GM19395 (cell line): ENCODE results near the gene WDR59.
"Not testable (repeated sequence)": the region's sequence is repeated elsewhere in the genome, so short reads cannot be mapped to it uniquely, and the experiment has no call there.

ENCODE experiments used
- ATAC-seq: cut with Tn5 transposase; IDR thresholded peaks from one replicate; pipeline ENCODE4 v1.9.1; 2021; ENCODE audit warnings: mild to moderate bottlenecking, moderate library complexity; ENCODE audit not compliant: unreplicated experiment

The WDR59 gene

GRCh38 chr16:74867281-74867849, 117.6 kb downstream of the WDR59 start:
- no peak for ATAC-seq

- ATAC-seq = no peak
Observed at GRCh38 chr16:74865922-74866598, 118.9 kb downstream of the WDR59 start.

GRCh38 chr16:74862743-74863244, 122.1 kb downstream of the WDR59 start:
- peak; percentile 85 for ATAC-seq

GRCh38 chr16:74852500-74852875, 132.4 kb downstream of the WDR59 start:
- ATAC-seq = no peak

GRCh38 chr16:74850027-74850426, 134.9 kb downstream of the WDR59 start:
- ATAC-seq = no peak

- ATAC-seq = no peak
Observed at GRCh38 chr16:74847202-74847601, 137.7 kb downstream of the WDR59 start.

- no peak for ATAC-seq
Observed at GRCh38 chr16:74846714-74847113, 138.2 kb downstream of the WDR59 start.

GRCh38 chr16:74844041-74844980, 140.6 kb downstream of the WDR59 start:
- no peak for ATAC-seq

- ATAC-seq = not testable (repeated sequence)
Observed at GRCh38 chr16:74843381-74844035, 141.4 kb downstream of the WDR59 start.

- no peak for ATAC-seq
Observed at GRCh38 chr16:74842413-74842812, 142.5 kb downstream of the WDR59 start.

GRCh38 chr16:74841904-74842303, 143.0 kb downstream of the WDR59 start:
- ATAC-seq = no peak

GRCh38 chr16:74841469-74841868, 143.5 kb downstream of the WDR59 start:
- no peak for ATAC-seq

GRCh38 chr16:74837056-74837455, 147.9 kb downstream of the WDR59 start:
- ATAC-seq = no peak

- ATAC-seq = no peak
Observed at GRCh38 chr16:74836111-74836671, 148.7 kb downstream of the WDR59 start.

- no peak for ATAC-seq
Observed at GRCh38 chr16:74832228-74832627, 152.7 kb downstream of the WDR59 start.

- ATAC-seq = no peak
Observed at GRCh38 chr16:74831467-74831866, 153.5 kb downstream of the WDR59 start.

GRCh38 chr16:74830648-74831047, 154.3 kb downstream of the WDR59 start:
- ATAC-seq = no peak

- ATAC-seq = no peak
Observed at GRCh38 chr16:74829637-74830036, 155.3 kb downstream of the WDR59 start.

- no peak for ATAC-seq
Observed at GRCh38 chr16:74825941-74826340, 159.0 kb downstream of the WDR59 start.

- no peak for ATAC-seq
Observed at GRCh38 chr16:74825016-74825415, 159.9 kb downstream of the WDR59 start.
